ENCODE results near the gene LIPN.

DNA sequence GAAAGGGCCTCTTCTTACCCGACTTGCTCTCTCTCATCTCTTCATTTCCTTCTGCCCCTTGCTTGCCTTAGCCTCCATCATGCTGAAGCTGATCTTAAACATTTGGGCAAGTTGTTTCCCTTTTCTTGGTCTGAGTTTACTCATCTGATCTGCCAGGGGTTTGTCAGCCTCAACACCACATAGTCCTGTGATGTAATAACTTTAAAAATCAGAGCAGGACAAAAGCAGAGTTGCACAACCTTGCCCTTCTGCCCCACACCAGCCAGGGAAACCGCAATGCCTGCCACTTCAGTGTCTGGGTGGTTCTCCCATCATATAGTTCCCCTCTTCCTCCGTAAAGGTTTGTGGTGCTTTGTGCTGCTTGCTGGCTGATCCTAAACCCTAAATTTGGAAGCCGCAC is 32.8 kb downstream of the LIPN start:
- TF ChIP-seq CTCF (conservative IDR thresholded peaks at IDR 0.05; ENCODE audit: low read depth, low read length) (no peak), EZH2 (IDR thresholded peaks at IDR 0.05; ENCODE audit: borderline replicate concordance, low read depth, low read length, poor library complexity, severe bottlenecking) (no peak)
